ENCODE data around the gene ZBTB47. TPM values are rescaled to one million over a fixed set of nuclear protein-coding genes. Genes with fewer than 3 reads are reported as not detected.

The ZBTB47 gene
- total and polyA plus RNA-seq, 10 donors: 2.1 to 22.2 (median 14.4) TPM

GRCh38 chr3:42664438-42664803, 10.9 kb downstream of the ZBTB47 start:
- WGBS, 5 donors: 76 to 88% (median 80%) methylated on average over 2 to 19 of the region's 19 CpGs
- Histone ChIP-seq H3K4me3 (peak overlapping the region in 2 of 8 donors; percentile 10 to 48), H3K27me3 (replicated peaks in 1 of 7) (peaks cover 0 to 4% (median 0%) of the 10 kb centered on the region in 7 donors), H3K27ac (peak overlapping the region in 4 of 8 donors; percentile 39 to 53 (median 48)), H3K9me3 (no peaks in the 10 kb centered on the region), H3K4me1 (peaks cover 0 to 7% (median 5%) of the 10 kb centered on the region in 6 donors), H3K36me3 (peaks cover 0 to 46% (median 0%) of the 10 kb centered on the region in 6 donors)
- intact Hi-C loops (cut with DNase I; ENCODE audit: low total_unique reads): no loop called here
- TF ChIP-seq POLR2AphosphoS5 (IDR thresholded peaks at IDR 0.05) (no peak), POLR2A (IDR thresholded peaks at IDR 0.05) (no peak)
- TF ChIP-seq, protein P1, sequence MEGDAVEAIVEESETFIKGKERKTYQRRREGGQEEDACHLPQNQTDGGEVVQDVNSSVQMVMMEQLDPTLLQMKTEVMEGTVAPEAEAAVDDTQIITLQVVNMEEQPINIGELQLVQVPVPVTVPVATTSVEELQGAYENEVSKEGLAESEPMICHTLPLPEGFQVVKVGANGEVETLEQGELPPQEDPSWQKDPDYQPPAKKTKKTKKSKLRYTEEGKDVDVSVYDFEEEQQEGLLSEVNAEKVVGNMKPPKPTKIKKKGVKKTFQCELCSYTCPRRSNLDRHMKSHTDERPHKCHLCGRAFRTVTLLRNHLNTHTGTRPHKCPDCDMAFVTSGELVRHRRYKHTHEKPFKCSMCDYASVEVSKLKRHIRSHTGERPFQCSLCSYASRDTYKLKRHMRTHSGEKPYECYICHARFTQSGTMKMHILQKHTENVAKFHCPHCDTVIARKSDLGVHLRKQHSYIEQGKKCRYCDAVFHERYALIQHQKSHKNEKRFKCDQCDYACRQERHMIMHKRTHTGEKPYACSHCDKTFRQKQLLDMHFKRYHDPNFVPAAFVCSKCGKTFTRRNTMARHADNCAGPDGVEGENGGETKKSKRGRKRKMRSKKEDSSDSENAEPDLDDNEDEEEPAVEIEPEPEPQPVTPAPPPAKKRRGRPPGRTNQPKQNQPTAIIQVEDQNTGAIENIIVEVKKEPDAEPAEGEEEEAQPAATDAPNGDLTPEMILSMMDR (IDR thresholded peaks at IDR 0.05 in 8 of 11, conservative IDR thresholded peaks at IDR 0.05 in 3 of 11): no peak
- no peak for DNase-seq

DNA sequence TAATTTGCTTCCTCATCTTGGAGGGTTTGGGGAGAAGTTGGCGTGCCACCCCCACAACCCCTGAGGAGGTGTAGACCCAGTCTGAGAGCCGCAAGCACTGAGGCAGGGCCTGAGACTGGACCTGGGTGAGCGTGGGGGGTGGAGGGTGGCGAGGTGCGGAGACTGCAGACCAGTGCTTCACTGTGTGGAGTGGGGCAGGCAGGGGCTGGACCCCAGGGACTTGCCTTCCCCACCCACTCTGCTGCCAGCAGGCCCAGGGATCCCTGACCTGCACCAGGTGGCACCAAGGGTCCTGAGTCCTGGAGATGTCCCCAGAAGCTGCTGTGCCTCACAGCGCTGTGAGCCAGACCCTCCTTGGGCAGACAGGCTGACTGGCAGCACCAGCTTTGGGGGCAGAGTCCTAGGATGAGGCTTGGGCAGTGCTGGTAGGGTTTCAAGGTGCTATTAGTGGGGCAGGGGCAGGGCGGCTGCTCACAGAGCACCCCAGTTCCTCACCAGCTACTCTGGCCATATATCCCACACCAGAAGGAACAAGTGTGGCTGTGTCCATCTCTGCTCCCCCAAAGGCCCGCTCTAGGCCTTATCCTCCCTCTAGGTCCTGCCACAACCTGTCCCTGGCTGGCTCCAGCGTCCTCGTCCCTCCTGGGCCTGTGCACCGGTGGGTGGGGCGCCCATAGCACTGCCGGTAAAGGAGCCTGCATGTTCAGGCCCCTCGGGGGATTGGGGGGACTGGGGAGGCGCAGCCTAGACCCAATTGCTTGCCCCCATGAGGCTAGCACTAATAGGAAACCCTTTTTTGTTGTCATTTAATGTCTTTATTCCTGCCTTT, 11.8 kb downstream of the ZBTB47 start:
- TF ChIP-seq, protein P1 (IDR thresholded peaks at IDR 0.05 in 8 of 11, conservative IDR thresholded peaks at IDR 0.05 in 3 of 11): no peak
- TF ChIP-seq POLR2A (IDR thresholded peaks at IDR 0.05) (no peak), POLR2AphosphoS5 (IDR thresholded peaks at IDR 0.05) (peak in 1 of 3 donors; percentile 49)
- peaks cover 0 to 5% (median 0%) of the 10 kb centered on the region in 6 donors for H3K4me1 ChIP-seq

GRCh38 chr3:42666022-42666421, 12.5 kb downstream of the ZBTB47 start:
- DNase-seq: peak; percentile 53
- H3K4me1 ChIP-seq: peaks cover 0 to 5% (median 0%) of the 10 kb centered on the region in 6 donors
- intact Hi-C loops (cut with DNase I; ENCODE audit: low total_unique reads): no loop called here
- TF ChIP-seq, protein P1 (IDR thresholded peaks at IDR 0.05 in 8 of 11, conservative IDR thresholded peaks at IDR 0.05 in 3 of 11): no peak
- TF ChIP-seq POLR2A (IDR thresholded peaks at IDR 0.05): no peak
- TF ChIP-seq POLR2AphosphoS5 (IDR thresholded peaks at IDR 0.05): no peak
- H3K36me3 ChIP-seq: peaks cover 0 to 31% (median 0%) of the 10 kb centered on the region in 6 donors
- H3K27me3 ChIP-seq (replicated peaks in 1 of 7): peaks cover 0 to 4% (median 0%) of the 10 kb centered on the region in 7 donors
- no peaks in the 10 kb centered on the region for H3K9me3 ChIP-seq
- WGBS, 5 donors: 80 to 91% (median 81%) methylated on average over 8 of the region's 8 CpGs
- H3K4me3 ChIP-seq: no peak overlapping the region
- no peak overlapping the region for H3K27ac ChIP-seq

More for the DNA sequence above, 11.8 kb downstream of the ZBTB47 start:
- Histone ChIP-seq H3K27me3 (replicated peaks in 1 of 7) (peaks cover 0 to 4% (median 0%) of the 10 kb centered on the region in 7 donors), H3K27ac (no peak overlapping the region), H3K36me3 (peaks cover 0 to 38% (median 0%) of the 10 kb centered on the region in 6 donors), H3K4me3 (no peak overlapping the region), H3K9me3 (no peaks in the 10 kb centered on the region)
- 72 to 87% (median 83%) methylated on average over 9 to 15 of the region's 15 CpGs for WGBS, 5 donors
- DNase-seq: no peak
- intact Hi-C loops (cut with DNase I; ENCODE audit: low total_unique reads): no loop called here

DNA sequence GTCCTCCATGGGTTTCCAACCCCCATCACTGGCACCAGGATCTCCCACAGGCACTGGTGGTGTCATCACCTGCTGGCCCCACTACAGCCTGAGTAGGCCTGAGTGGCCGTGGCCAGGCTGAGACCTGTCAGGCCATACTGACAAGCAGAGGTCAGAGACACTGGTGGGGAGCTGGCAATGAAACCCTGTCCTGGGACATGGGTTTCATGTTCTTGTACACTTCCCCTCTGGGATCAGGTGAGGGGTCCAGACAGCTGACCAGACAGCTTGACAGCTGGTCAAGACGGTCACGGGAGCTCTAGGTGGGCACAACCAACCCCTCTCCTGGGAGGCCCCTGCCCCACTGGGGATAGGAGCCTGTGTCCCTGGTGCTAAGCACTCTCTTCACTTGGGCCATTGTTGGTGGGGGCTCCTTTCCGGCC, 13.1 kb downstream of the ZBTB47 start:
- peak; percentile 56 for DNase-seq
- WGBS, 5 donors: 72 to 90% (median 83%) methylated on average over 4 of the region's 4 CpGs
- no peak overlapping the region for H3K4me3 ChIP-seq
- intact Hi-C loops (cut with DNase I; ENCODE audit: low total_unique reads): no loop called here
- H3K36me3 ChIP-seq: peaks cover 0 to 26% (median 0%) of the 10 kb centered on the region in 6 donors
- no peaks in the 10 kb centered on the region for H3K9me3 ChIP-seq
- peaks cover 0 to 4% (median 0%) of the 10 kb centered on the region in 7 donors for H3K27me3 ChIP-seq (replicated peaks in 1 of 7)
- peaks cover 0 to 5% (median 0%) of the 10 kb centered on the region in 6 donors for H3K4me1 ChIP-seq
- TF ChIP-seq, protein P1 (IDR thresholded peaks at IDR 0.05 in 8 of 11, conservative IDR thresholded peaks at IDR 0.05 in 3 of 11): no peak
- TF ChIP-seq POLR2AphosphoS5 (IDR thresholded peaks at IDR 0.05) (no peak), POLR2A (IDR thresholded peaks at IDR 0.05) (no peak)
- no peak overlapping the region for H3K27ac ChIP-seq

All from spleen (tissue), 11 donors.